Astrocyte (in vitro differentiated cells and primary cell): ENCODE results near the gene USP34.

Experiments used
- EZH2 ChIP-seq: IDR thresholded peaks from 2 replicates; pipeline ENCODE4 v1.6.1; 2012; ENCODE audit warnings: mild to moderate bottlenecking, low read length, inconsistent platforms; ENCODE audit not compliant: insufficient read depth
- TF ChIP-seq, protein P1 (sequence below): IDR thresholded peaks from 2 replicates; pipeline ENCODE4 v1.5.1; 2011; ENCODE audit warnings: low read depth, mild to moderate bottlenecking, inconsistent platforms, low read length, moderate library complexity; ENCODE audit not compliant: insufficient read depth

DNA sequence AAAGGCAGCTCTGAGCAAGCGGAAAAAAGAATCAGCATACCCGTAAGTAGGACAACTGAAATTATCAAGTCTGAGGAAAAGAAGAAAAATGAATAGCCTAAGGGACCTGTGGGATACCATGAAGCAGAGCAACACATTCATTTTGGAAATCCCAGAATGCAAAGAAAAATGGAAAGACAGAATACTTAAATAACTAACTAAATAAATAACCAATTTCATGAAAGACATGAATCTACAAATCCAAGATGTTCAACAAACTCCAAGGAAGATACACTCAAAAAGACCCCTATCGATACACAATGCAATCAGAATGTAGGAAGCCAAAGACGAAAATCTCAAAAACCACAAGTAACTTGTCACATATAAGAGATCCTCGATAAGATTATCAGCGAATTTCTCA, 117.0 kb downstream of the USP34 start:
- TF ChIP-seq, protein P1, sequence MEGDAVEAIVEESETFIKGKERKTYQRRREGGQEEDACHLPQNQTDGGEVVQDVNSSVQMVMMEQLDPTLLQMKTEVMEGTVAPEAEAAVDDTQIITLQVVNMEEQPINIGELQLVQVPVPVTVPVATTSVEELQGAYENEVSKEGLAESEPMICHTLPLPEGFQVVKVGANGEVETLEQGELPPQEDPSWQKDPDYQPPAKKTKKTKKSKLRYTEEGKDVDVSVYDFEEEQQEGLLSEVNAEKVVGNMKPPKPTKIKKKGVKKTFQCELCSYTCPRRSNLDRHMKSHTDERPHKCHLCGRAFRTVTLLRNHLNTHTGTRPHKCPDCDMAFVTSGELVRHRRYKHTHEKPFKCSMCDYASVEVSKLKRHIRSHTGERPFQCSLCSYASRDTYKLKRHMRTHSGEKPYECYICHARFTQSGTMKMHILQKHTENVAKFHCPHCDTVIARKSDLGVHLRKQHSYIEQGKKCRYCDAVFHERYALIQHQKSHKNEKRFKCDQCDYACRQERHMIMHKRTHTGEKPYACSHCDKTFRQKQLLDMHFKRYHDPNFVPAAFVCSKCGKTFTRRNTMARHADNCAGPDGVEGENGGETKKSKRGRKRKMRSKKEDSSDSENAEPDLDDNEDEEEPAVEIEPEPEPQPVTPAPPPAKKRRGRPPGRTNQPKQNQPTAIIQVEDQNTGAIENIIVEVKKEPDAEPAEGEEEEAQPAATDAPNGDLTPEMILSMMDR, result no peak
- TF ChIP-seq EZH2, result no peak
